Muscle of leg (tissue), 11 donors: ENCODE measurements around the gene CRABP1. TPM values are rescaled to one million over a fixed set of nuclear protein-coding genes. Genes with fewer than 3 reads are reported as not detected.
A peak's percentile ranks its signal among the peaks of the same experiment; 100 is the strongest.

Experiments used
- DNase-seq: peaks from one replicate; pipeline ENCODE4 v3.0.0; 2013
- H3K27ac ChIP-seq: one replicate; pipeline ENCODE4 v1.5.1; 2013; ENCODE audit warnings: mild to moderate bottlenecking, low read length, control low read depth
- H3K27me3 ChIP-seq: one replicate; pipeline ENCODE4 v1.6.1; 2013; ENCODE audit warnings: low read length; ENCODE audit not compliant: control insufficient read depth, insufficient read depth
- H3K36me3 ChIP-seq: one replicate; pipeline ENCODE4 v1.6.1; 2013; ENCODE audit warnings: low read length; ENCODE audit not compliant: control insufficient read depth, insufficient read depth
- H3K4me1 ChIP-seq: one replicate; pipeline ENCODE4 v1.6.1; 2013; ENCODE audit warnings: low read length; ENCODE audit not compliant: control insufficient read depth, insufficient read depth
- H3K4me3 ChIP-seq: one replicate; pipeline ENCODE4 v1.5.1; 2013; ENCODE audit warnings: low read length, control low read depth
- H3K9me3 ChIP-seq: replicated peaks from 2 replicates; pipeline ENCODE4 v1.6.1; 2013; ENCODE audit warnings: low read depth, low read length; ENCODE audit not compliant: control insufficient read depth
- WGBS: methylation state at CpG from one replicate; pipeline ENCODE4 v1.1.5; 2013; ENCODE audit warnings: missing lambda C conversion rate; ENCODE audit not compliant: insufficient coverage; 5-methylcytosine and 5-hydroxymethylcytosine counted together
- polyA plus RNA-seq, 8 donors: library from polyadenylated mRNA; unstranded; fragments of 120-200 nt; gene quantifications; one replicate each; pipeline versions ENCODE4 v1.2.1 to v1.2.3, GENCODE V29; 2013; ENCODE audit warnings: inconsistent platforms in 1 of 8, low replicate concordance in 1 of 8; ENCODE audit not compliant: insufficient read length in 8 of 8, insufficient read depth in 1 of 8
- total RNA-seq: library from RNA; stranded (reverse); fragments of 120-200 nt; gene quantifications from one replicate; pipeline ENCODE4 v1.2.4, GENCODE V29; 2013

Gene CRABP1
- total and polyA plus RNA-seq, 9 donors, result 16.3 to 159 (median 65.2) TPM

DNA sequence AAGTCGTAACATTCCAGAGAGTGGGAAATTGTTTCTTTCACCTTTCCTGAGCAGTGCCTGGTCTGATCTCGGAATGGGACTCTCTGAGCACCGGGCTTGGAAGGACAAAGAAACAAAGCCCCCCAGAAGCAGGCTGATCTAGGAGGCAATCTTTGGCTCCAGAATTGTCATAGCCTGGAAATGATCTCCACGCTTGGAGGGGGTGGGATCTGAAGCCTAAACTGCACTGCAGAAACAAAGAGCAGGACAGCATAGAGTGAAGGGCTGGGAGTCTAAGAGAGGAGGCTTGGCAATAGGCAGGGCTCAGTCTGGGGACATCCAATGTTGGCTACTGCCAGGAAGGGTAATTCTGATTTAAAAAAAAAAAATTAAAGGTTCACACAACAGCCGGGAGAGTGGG lies 1.9 kb downstream of the CRABP1 start:
- Histone ChIP-seq H3K4me3 (peak overlapping the region; percentile 44), H3K4me1 (peaks cover 34% of the 10 kb centered on the region), H3K9me3 (no peaks in the 10 kb centered on the region), H3K27me3 (peaks cover 67% of the 10 kb centered on the region), H3K27ac (peak overlapping the region; percentile 8), H3K36me3 (no peaks in the 10 kb centered on the region)
- WGBS, result 29% methylated on average over 3 of the region's 5 CpGs
- DNase-seq, result peak; percentile 62

DNA sequence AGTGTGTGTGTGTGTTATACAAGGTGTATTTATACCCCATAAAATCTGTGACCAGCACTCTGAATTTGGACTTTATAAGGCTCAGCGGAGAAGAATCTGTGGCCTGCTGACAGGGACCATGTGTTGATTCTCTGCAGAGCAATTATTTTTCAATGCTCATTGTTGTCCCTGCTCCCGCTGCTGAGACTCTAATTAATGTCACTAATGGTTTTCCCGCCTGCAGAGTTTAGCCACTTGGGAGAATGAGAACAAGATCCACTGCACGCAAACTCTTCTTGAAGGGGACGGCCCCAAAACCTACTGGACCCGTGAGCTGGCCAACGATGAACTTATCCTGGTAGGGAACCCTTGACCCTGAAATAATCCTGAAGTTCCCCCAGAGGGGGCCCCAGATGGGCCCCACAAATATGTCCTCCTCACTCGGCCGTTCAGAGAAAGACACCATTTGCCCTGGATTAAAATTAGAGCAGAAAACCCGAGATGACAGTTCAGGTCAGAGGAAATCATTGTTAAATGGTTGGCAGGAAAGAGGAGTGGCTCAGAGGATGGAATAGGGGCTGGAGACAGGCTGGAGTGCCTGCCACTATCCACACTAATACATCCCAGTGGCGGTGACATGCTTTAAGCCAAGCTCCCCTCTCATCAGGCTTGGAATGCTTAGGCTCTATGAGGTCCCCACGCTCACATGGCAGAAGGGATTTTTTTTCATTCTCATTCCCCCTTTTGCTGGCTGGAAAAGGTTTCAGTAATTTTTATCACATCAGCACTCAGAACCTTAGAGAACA lies 3.3 kb downstream of the CRABP1 start:
- peaks cover 57% of the 10 kb centered on the region for H3K27me3 ChIP-seq
- WGBS, result 48% methylated on average over 7 of the region's 12 CpGs

DNA sequence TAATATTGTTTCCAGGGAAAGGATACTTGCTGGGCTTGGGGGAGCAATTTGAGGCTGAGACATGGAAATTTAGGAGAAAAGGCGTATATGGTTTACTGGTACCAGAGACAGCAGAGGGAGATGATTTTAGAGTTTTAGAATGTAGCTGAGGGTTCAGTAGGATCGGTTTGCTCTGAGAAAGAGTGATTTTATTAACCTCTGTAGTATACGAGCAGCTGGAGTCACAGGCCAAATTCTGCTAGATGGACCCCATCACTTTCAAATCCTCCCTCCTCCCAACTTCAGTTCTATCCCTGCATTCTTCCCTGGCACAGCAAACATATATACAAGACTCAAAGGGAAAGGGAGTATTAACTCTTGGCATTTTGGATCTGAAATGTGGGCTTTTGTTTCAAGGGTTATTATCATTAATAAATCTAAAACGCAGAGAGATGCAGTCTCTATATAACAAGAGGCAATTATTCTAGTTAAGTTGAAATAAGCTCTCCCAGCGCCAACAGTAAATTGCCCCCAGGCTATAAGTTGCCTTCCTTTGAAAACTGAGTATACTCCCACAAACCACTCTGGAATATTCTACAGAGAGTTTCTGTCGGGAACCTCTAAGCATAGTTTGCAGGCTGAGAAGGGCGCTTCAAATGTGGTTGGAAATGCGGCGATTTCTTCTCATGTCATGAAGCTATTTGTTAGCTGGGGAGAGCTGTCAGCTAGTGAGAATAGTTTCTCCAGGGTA lies 5.4 kb downstream of the CRABP1 start:
- peak; percentile 75 for DNase-seq
- Histone ChIP-seq H3K4me3 (no peak overlapping the region), H3K9me3 (no peaks in the 10 kb centered on the region), H3K36me3 (no peaks in the 10 kb centered on the region), H3K27ac (peak overlapping the region; percentile 29), H3K27me3 (peaks cover 36% of the 10 kb centered on the region), H3K4me1 (peaks cover 44% of the 10 kb centered on the region)
- 38% methylated on average over 4 of the region's 9 CpGs for WGBS

More for the DNA sequence above, 3.3 kb downstream of the CRABP1 start:
- Histone ChIP-seq H3K9me3 (no peaks in the 10 kb centered on the region), H3K4me3 (no peak overlapping the region), H3K27ac (peak overlapping the region; percentile 59), H3K4me1 (peaks cover 46% of the 10 kb centered on the region), H3K36me3 (no peaks in the 10 kb centered on the region)
- DNase-seq, result no peak

DNA sequence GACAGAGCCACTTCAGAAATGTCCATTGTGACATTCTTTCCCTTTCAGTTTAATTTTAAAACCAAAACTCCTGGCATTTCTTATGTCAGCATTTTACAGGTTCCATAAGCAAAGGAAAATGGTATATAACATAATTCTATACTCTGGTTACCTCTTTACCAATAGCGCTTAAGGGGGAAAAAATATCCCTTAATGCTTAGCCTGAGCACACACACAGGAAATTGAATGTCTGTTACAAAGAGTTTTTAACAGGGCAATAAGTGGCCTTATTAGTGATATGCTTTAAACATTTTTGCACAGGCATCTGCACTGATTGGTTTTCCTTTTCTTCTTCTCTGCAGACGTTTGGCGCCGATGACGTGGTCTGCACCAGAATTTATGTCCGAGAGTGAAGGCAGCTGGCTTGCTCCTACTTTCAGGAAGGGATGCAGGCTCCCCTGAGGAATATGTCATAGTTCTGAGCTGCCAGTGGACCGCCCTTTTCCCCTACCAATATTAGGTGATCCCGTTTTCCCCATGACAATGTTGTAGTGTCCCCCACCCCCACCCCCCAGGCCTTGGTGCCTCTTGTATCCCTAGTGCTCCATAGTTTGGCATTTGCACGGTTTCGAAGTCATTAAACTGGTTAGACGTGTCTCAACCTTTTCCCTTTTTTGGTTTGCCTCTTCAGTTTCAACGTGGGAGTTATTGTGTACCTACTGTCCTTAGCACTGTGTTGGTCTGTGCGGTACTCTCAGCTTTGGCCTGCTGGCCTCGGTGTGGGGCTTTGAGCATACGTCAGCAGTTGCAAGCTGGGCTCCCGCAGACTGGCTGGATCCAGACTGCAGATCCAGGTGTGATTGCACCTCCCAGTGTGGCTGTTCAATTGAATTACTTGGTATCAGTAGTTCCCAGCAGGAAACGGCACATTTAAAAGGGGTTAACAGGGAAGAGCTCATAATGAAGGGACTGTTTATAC lies 7.7 kb downstream of the CRABP1 start:
- Histone ChIP-seq H3K9me3 (no peaks in the 10 kb centered on the region), H3K36me3 (no peaks in the 10 kb centered on the region), H3K4me1 (peaks cover 34% of the 10 kb centered on the region), H3K27ac (peak overlapping the region; percentile 79), H3K27me3 (peaks cover 13% of the 10 kb centered on the region), H3K4me3 (no peak overlapping the region)
- DNase-seq, result peak; percentile 91
- 34% methylated on average over 15 of the region's 17 CpGs for WGBS

DNA sequence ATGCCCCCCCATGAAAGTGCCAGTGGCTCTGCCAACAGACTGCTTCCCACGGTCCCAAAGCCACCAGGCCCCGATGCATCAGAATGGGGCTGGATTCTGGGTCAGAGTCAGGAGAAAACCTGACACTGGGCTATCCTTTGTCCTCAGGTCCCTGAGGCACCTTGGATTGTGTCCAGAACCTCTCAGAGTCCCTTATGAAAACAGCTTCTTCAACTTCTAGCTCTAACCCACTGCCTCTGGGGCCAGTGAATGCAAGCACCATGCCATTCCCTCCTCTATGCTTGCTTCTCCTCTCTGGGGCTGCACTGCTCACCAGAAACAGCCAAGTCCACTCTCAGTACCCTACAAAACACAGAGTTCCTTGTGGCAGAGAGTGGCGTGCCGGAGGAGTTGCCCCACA lies 9.9 kb downstream of the CRABP1 start:
- no peaks in the 10 kb centered on the region for H3K36me3 ChIP-seq
- 43% methylated on average over 2 of the region's 4 CpGs for WGBS
- DNase-seq, result no peak
- no peak overlapping the region for H3K27ac ChIP-seq
- H3K9me3 ChIP-seq, result no peaks in the 10 kb centered on the region
- peaks cover 4% of the 10 kb centered on the region for H3K27me3 ChIP-seq
- peaks cover 22% of the 10 kb centered on the region for H3K4me1 ChIP-seq
- H3K4me3 ChIP-seq, result no peak overlapping the region

DNA sequence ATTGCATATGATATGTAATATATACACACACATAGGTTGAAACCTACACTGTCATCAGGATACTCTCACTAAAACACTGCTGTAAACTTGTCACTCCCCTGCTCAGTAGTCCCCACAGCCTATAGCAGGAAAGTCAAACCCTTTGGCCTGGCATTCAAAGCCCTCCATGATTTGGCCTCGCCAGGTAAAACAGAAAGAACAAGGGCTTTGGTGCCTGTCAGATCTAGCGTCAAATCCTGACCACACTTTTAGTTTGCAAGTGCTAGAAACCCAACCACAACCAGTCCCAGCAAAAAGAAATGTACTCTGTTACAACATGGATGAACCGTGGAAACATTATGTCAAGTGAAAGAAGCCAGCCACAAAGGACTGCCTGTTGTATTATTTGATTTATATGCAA lies 11.4 kb downstream of the CRABP1 start:
- Histone ChIP-seq H3K27me3 (peaks cover 2% of the 10 kb centered on the region), H3K9me3 (no peaks in the 10 kb centered on the region), H3K27ac (no peak overlapping the region), H3K4me3 (no peak overlapping the region), H3K4me1 (peaks cover 17% of the 10 kb centered on the region), H3K36me3 (no peaks in the 10 kb centered on the region)
- WGBS, result 100% methylated on average over 1 of the region's 3 CpGs
- DNase-seq, result no peak

DNA sequence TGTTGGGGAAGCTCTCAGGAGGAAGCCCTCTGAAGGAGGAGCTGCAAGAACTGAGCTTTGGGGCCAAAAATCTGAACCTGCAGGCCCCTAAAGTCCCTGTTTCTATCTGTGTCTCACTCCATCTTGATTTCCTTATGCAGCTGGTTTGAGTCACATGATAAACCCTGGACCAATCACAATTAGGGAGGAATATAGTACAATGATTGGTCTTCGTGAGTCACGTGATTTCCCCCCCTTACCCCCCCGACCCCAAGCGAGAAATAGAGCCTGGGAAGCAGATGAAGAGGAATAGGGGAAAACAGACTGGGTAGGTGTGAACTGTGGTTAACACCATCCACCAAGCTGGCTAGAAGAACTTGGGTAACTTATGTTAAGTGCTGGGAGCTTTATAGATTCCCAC lies 12.9 kb downstream of the CRABP1 start:
- no CpG with 5 or more reads among the region's 4 CpGs for WGBS

DNA sequence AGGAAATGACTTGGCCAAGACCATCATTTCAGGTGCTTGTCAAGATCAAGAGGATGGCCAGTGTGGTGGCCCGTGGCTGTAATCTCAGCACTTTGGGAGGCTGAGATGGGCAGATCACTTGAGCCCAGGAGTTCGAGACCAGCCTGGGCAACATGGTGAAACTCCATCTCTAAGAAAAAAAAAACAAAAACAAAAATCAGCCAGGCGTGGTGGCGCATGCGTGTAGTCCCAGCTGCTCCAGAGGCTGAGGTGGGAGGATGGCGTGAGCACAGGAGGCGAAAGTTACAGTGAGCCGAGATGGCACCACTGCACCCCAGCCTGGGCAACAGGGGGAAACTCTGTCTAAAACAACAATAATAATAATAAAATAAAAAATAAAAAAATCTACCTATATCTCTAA lies 15.0 kb downstream of the CRABP1 start:
- no peak for DNase-seq
- Histone ChIP-seq H3K4me3 (no peak overlapping the region), H3K9me3 (no peaks in the 10 kb centered on the region), H3K36me3 (no peaks in the 10 kb centered on the region), H3K27ac (no peak overlapping the region), H3K27me3 (no peaks in the 10 kb centered on the region), H3K4me1 (peaks cover 3% of the 10 kb centered on the region)
- WGBS, result 57% methylated on average over 1 of the region's 8 CpGs

More for the DNA sequence above, 12.9 kb downstream of the CRABP1 start:
- H3K4me3 ChIP-seq, result no peak overlapping the region
- no peaks in the 10 kb centered on the region for H3K9me3 ChIP-seq
- no peak overlapping the region for H3K27ac ChIP-seq
- peaks cover 1% of the 10 kb centered on the region for H3K27me3 ChIP-seq
- DNase-seq, result no peak
- H3K4me1 ChIP-seq, result peaks cover 8% of the 10 kb centered on the region
- no peaks in the 10 kb centered on the region for H3K36me3 ChIP-seq

DNA sequence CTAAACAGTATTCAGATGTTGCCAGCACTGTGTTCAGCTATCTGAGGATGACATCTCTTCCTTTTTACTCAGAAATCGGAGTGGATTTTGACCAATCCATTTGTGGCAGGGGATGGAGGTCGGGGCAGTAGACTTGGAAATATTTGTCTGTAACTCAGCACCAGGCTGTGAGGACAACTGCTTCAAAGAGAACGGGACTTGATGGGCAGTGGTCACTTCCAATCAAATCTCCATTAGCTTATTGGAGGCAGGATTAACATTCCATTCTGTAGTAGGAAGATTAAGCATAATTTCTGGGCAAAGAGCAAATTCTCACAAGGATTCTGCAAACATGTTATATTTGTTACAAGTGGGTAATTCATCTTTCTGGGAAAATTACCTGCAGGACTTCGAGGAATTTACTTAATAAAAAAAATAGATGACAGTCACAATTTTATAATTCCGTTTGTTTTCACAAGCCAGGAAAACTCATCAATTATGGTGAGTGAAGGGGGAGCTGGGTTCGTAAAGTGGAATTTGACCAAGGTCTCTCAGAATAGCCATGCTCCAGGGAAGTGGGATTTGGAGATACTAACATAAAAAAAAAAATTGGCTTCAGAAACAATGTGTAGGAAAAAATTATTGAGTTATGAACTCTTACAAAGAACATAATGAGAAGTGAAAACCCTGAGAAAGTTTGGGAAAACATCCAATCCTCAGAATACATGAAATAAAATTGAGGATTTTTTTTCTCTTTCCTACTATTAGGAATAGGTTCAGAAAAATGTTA lies 18.1 kb downstream of the CRABP1 start:
- Histone ChIP-seq H3K9me3 (no peaks in the 10 kb centered on the region), H3K4me1 (peaks cover 28% of the 10 kb centered on the region), H3K4me3 (no peak overlapping the region), H3K27ac (peak overlapping the region; percentile 57), H3K36me3 (no peaks in the 10 kb centered on the region), H3K27me3 (no peaks in the 10 kb centered on the region)
- DNase-seq, result peak; percentile 89
- WGBS, result no CpG with 5 or more reads among the region's 6 CpGs
